CD14-positive monocyte (primary cell): Measurements from ENCODE around the gene VSTM4. TPM values are rescaled to one million over a fixed set of nuclear protein-coding genes. Genes with fewer than 3 reads are reported as not detected.

Source experiments
- DNase-seq, 3 donors: peaks; one replicate each; pipeline ENCODE4 v3.0.0-alpha.2; 2011 to 2022
- H2AFZ ChIP-seq: 2 replicates; pipeline ENCODE4 v1.6.0; 2012; ENCODE audit warnings: mild to moderate bottlenecking, low read depth, low read length, inconsistent platforms; ENCODE audit not compliant: insufficient read depth, poor library complexity, severe bottlenecking
- H3K27ac ChIP-seq, 2 donors: 1 replicate in 1 of 2; 2 replicates in 1 of 2; pipeline ENCODE4 v1.5.1; 2012 to 2013; ENCODE audit warnings: low read length in 2 of 2, control low read depth in 1 of 2, inconsistent platforms in 1 of 2, low read depth in 1 of 2, mild to moderate bottlenecking in 1 of 2
- H3K27me3 ChIP-seq, 2 donors: one replicate each; pipeline versions ENCODE4 v1.6.0 to v1.6.1; 2011 to 2013; ENCODE audit warnings: low read length in 2 of 2; ENCODE audit not compliant: control insufficient read depth in 2 of 2, insufficient read depth in 2 of 2
- H3K36me3 ChIP-seq, 2 donors: replicated peaks in 1 of 2; 1 replicate in 1 of 2; 2 replicates in 1 of 2; pipeline versions ENCODE4 v1.5.1 to v1.6.1; 2012 to 2013; ENCODE audit warnings: low read length in 2 of 2, control low read depth in 1 of 2, inconsistent platforms in 1 of 2, mild to moderate bottlenecking in 1 of 2; ENCODE audit not compliant: insufficient read depth in 2 of 2, control insufficient read depth in 1 of 2
- H3K4me1 ChIP-seq, 2 donors: 1 replicate in 1 of 2; 2 replicates in 1 of 2; pipeline versions ENCODE4 v1.5.1 to v1.6.1; 2012 to 2013; ENCODE audit warnings: low read length in 2 of 2, control low read depth in 1 of 2, inconsistent platforms in 1 of 2, mild to moderate bottlenecking in 1 of 2, moderate library complexity in 1 of 2; ENCODE audit not compliant: insufficient read depth in 2 of 2, control insufficient read depth in 1 of 2
- H3K4me2 ChIP-seq: replicated peaks from 2 replicates; pipeline ENCODE3; 2012; ENCODE audit warnings: low read length, moderate library complexity, mild to moderate bottlenecking; ENCODE audit not compliant: poor library complexity, severe bottlenecking; ENCODE audit errors: extremely low read depth
- H3K4me3 ChIP-seq, 3 experiments: fragments of 200-600 bp in 1 of 3; sonication (generic) in 1 of 3; replicated peaks in 1 of 3; 1 replicate in 2 of 3; 2 replicates in 1 of 3; pipeline ENCODE4 v1.5.1; 2011 to 2013; ENCODE audit warnings: low read length in 3 of 3, mild to moderate bottlenecking in 3 of 3, control low read depth in 2 of 3, low read depth in 2 of 3, inconsistent platforms in 1 of 3, moderate library complexity in 1 of 3
- H3K79me2 ChIP-seq: 2 replicates; pipeline ENCODE4 v1.6.0; 2012; ENCODE audit warnings: mild to moderate bottlenecking, control low read depth, inconsistent platforms, low read length, moderate library complexity; ENCODE audit not compliant: insufficient read depth
- H3K9ac ChIP-seq: 2 replicates; pipeline ENCODE4 v1.6.0; 2017; ENCODE audit warnings: low read length, mild to moderate bottlenecking; ENCODE audit not compliant: insufficient read depth, poor library complexity, severe bottlenecking
- H3K9me3 ChIP-seq, 2 donors: replicated peaks in 1 of 2; 1 replicate in 1 of 2; 2 replicates in 1 of 2; pipeline versions ENCODE4 v1.5.1 to v1.6.1; 2012 to 2013; ENCODE audit warnings: low read length in 2 of 2, control low read depth in 1 of 2; ENCODE audit not compliant: control insufficient read depth in 1 of 2, insufficient read depth in 1 of 2
- H4K20me1 ChIP-seq: 2 replicates; pipeline ENCODE4 v1.6.0; 2012; ENCODE audit warnings: mild to moderate bottlenecking, low read length, control low read depth, moderate library complexity; ENCODE audit not compliant: insufficient read depth
- H3K27ac Mint-ChIP-seq, 7 donors: one replicate each; pipeline ENCODE4 v1.8.0; 2020; ENCODE audit warnings: mild to moderate bottlenecking in 7 of 7, mixed read lengths in 7 of 7, moderate library complexity in 6 of 7, inconsistent platforms in 2 of 7
- H3K27me3 Mint-ChIP-seq, 3 donors: one replicate each; pipeline ENCODE4 v1.8.0; 2021 to 2022; ENCODE audit warnings: low read depth in 3 of 3, mild to moderate bottlenecking in 3 of 3, mixed read lengths in 3 of 3, moderate library complexity in 3 of 3, inconsistent platforms in 1 of 3
- H3K36me3 Mint-ChIP-seq, 2 donors: one replicate each; pipeline ENCODE4 v1.8.0; 2020; ENCODE audit warnings: mixed read lengths in 2 of 2, inconsistent platforms in 1 of 2, mild to moderate bottlenecking in 1 of 2
- H3K4me1 Mint-ChIP-seq: one replicate; pipeline ENCODE4 v1.8.0; 2020; ENCODE audit warnings: mild to moderate bottlenecking, mixed read lengths
- H3K4me3 Mint-ChIP-seq, 2 donors: one replicate each; pipeline ENCODE4 v1.8.0; 2020; ENCODE audit warnings: mild to moderate bottlenecking in 2 of 2, mixed read lengths in 2 of 2, moderate library complexity in 1 of 2
- H3K9me3 Mint-ChIP-seq, 7 donors: one replicate each; pipeline ENCODE4 v1.8.0; 2020 to 2022; ENCODE audit warnings: mixed read lengths in 7 of 7, mild to moderate bottlenecking in 6 of 7, moderate library complexity in 6 of 7, inconsistent platforms in 2 of 7
- WGBS: methylation state at CpG from one replicate; pipeline ENCODE4 v1.1.5; 2013; ENCODE audit warnings: missing lambda C conversion rate; ENCODE audit not compliant: insufficient coverage; 5-methylcytosine and 5-hydroxymethylcytosine counted together
- intact Hi-C, 2 donors: fragments of 100-400 bp; cut with micrococcal nuclease; formaldehyde crosslinking; loops; one replicate each; pipeline versions ENCODE4 v1.15.0 to v1.15.1; 2023
- polyA plus RNA-seq, 3 donors: library from polyadenylated mRNA; depleted of rRNA in 1 of 3; unstranded in 2 of 3; stranded (reverse) in 1 of 3; fragments of 300-500 nt in 2 of 3; fragments of >200 nt in 1 of 3; fragmentation: Illumina TruSeq in 2 of 3; gene quantifications; 1 replicate in 2 of 3; 2 replicates in 1 of 3; pipeline ENCODE4 v1.2.3, GENCODE V29; 2012 to 2021
- TF ChIP-seq, protein P1 (sequence below): fragments of 200-600 bp; IDR thresholded peaks from one replicate; pipeline ENCODE4 v1.8.0; 2022; ENCODE audit warnings: antibody characterized with exemption, mild to moderate bottlenecking

Gene VSTM4
- polyA plus RNA-seq, 3 donors: not detected

DNA sequence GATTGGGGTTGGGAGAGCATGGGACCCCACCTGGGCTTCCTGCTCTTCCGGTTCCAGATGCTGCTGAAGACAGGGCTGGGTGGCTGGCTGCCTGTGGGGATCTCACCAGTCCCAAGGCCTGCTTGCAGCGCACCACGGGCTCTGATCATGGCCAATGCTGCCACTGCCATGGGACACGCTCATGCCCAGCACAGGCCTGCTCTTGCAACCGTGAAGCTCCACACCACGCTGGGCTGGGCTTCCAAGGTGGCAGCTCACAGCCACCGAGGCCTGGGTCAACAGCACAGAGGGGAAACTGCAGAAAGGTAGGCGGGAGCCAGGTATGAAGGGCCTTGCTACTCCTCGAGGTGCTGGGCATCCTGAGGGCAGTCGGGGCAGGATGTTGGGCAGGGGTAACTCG, 103.6 kb downstream of the VSTM4 start:
- Histone ChIP-seq H4K20me1 (no peaks in the 10 kb centered on the region), H3K4me2 (no peak overlapping the region), H3K9ac (no peak overlapping the region), H3K9me3 (no peaks in the 10 kb centered on the region), H3K4me1 (peaks cover 11 to 13% of the 10 kb centered on the region in 2 donors), H3K27me3 (no peaks in the 10 kb centered on the region), H3K4me3 (no peak overlapping the region), H3K36me3 (no peaks in the 10 kb centered on the region), H3K27ac (no peak overlapping the region), H3K79me2 (no peaks in the 10 kb centered on the region), H2AFZ (no peak overlapping the region)
- TF ChIP-seq, protein P1, sequence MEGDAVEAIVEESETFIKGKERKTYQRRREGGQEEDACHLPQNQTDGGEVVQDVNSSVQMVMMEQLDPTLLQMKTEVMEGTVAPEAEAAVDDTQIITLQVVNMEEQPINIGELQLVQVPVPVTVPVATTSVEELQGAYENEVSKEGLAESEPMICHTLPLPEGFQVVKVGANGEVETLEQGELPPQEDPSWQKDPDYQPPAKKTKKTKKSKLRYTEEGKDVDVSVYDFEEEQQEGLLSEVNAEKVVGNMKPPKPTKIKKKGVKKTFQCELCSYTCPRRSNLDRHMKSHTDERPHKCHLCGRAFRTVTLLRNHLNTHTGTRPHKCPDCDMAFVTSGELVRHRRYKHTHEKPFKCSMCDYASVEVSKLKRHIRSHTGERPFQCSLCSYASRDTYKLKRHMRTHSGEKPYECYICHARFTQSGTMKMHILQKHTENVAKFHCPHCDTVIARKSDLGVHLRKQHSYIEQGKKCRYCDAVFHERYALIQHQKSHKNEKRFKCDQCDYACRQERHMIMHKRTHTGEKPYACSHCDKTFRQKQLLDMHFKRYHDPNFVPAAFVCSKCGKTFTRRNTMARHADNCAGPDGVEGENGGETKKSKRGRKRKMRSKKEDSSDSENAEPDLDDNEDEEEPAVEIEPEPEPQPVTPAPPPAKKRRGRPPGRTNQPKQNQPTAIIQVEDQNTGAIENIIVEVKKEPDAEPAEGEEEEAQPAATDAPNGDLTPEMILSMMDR: no peak
- DNase-seq: no peak
- Mint-ChIP-seq H3K36me3 (no peaks in the 10 kb centered on the region), H3K27ac (no peak overlapping the region), H3K9me3 (no peaks in the 10 kb centered on the region), H3K4me3 (no peak overlapping the region), H3K4me1 (peaks cover 20% of the 10 kb centered on the region), H3K27me3 (peaks cover 0 to 7% (median 0%) of the 10 kb centered on the region in 3 donors)
- intact Hi-C loops: no loop called here
- 91% methylated on average over 11 of the region's 11 CpGs for WGBS

- no peak for DNase-seq
- Histone ChIP-seq H3K27me3 (no peaks in the 10 kb centered on the region), H3K36me3 (no peaks in the 10 kb centered on the region), H3K4me1 (peaks cover 11 to 13% of the 10 kb centered on the region in 2 donors), H3K4me3 (no peak overlapping the region), H2AFZ (no peak overlapping the region), H4K20me1 (no peaks in the 10 kb centered on the region), H3K79me2 (no peaks in the 10 kb centered on the region), H3K27ac (no peak overlapping the region), H3K4me2 (no peak overlapping the region), H3K9ac (peak overlapping the region; percentile 8), H3K9me3 (no peaks in the 10 kb centered on the region)
- intact Hi-C loops: no loop called here
- H3K36me3 Mint-ChIP-seq: no peaks in the 10 kb centered on the region
- H3K27me3 Mint-ChIP-seq: peaks cover 0 to 7% (median 0%) of the 10 kb centered on the region in 3 donors
- WGBS: 27% methylated on average over 3 of the region's 4 CpGs
- H3K27ac Mint-ChIP-seq: no peak overlapping the region
- TF ChIP-seq, protein P1: no peak
- H3K4me3 Mint-ChIP-seq: no peak overlapping the region
- no peaks in the 10 kb centered on the region for H3K9me3 Mint-ChIP-seq
- peaks cover 20% of the 10 kb centered on the region for H3K4me1 Mint-ChIP-seq
These were observed 104.5 kb downstream of the VSTM4 start for GRCh38 chr10:49010865-49011264.
